Measurements from ENCODE around the gene RABEP1. TPM values are rescaled to one million over a fixed set of nuclear protein-coding genes. Genes with fewer than 3 reads are reported as not detected.

The RABEP1 gene
- total RNA-seq, 3 donors from 2014 or later (not counting 1 experiment from before 2014, with no cell fraction given), result 44.1 to 64.0 (median 44.2) TPM

DNA sequence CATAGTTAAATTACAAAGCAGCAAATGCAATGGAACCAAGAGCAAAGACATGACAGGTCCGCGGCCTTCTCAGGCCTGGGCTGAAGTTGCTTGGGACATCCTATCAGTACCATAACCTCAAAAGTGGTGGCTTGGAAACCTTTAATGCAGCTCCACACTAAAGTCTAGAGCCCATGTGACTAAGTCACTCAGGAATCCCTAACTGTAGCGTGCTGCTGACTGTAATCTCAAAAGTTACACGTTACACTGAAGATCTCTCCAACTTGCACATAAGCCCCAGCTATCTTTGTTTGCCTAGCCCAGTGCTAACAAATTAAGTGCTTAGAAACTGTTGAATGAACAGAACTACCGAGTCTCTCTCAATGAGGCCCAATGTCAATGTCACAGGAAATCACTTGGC is 109.6 kb downstream of the RABEP1 start:
- Histone ChIP-seq H3K4me3 (ENCODE audit: low read length) (no peak overlapping the region), H3K27me3 (ENCODE audit: control insufficient read depth, insufficient read depth, low read length) (no peaks in the 10 kb centered on the region), H3K4me1 (ENCODE audit: control insufficient read depth, insufficient read depth, low read length) (no peaks in the 10 kb centered on the region), H3K27ac (ENCODE audit: low read length) (no peak overlapping the region), H3K36me3 (ENCODE audit: control insufficient read depth, insufficient read depth, low read length) (peaks cover 80% of the 10 kb centered on the region), H3K9me3 (ENCODE audit: control insufficient read depth, insufficient read depth, low read length) (no peaks in the 10 kb centered on the region)
- no peaks in the 10 kb centered on the region for H3K27me3 Mint-ChIP-seq (ENCODE audit: low read depth in 2 of 2)
- WGBS (ENCODE audit: insufficient coverage), result 99% methylated on average over 5 of the region's 5 CpGs
- no peak for ATAC-seq
- H3K9me3 Mint-ChIP-seq, result no peaks in the 10 kb centered on the region
- H3K36me3 Mint-ChIP-seq, result peaks cover 29% of the 10 kb centered on the region
- intact Hi-C loops (cut with micrococcal nuclease), result no loop called here
- DNase-seq, result no peak
- H3K27ac Mint-ChIP-seq, result peak overlapping the region in 1 of 2 donors; percentile 4
- H3K4me3 Mint-ChIP-seq, result no peak overlapping the region
- peaks cover 9 to 10% of the 10 kb centered on the region in 2 donors for H3K4me1 Mint-ChIP-seq
- TF ChIP-seq, protein P1, sequence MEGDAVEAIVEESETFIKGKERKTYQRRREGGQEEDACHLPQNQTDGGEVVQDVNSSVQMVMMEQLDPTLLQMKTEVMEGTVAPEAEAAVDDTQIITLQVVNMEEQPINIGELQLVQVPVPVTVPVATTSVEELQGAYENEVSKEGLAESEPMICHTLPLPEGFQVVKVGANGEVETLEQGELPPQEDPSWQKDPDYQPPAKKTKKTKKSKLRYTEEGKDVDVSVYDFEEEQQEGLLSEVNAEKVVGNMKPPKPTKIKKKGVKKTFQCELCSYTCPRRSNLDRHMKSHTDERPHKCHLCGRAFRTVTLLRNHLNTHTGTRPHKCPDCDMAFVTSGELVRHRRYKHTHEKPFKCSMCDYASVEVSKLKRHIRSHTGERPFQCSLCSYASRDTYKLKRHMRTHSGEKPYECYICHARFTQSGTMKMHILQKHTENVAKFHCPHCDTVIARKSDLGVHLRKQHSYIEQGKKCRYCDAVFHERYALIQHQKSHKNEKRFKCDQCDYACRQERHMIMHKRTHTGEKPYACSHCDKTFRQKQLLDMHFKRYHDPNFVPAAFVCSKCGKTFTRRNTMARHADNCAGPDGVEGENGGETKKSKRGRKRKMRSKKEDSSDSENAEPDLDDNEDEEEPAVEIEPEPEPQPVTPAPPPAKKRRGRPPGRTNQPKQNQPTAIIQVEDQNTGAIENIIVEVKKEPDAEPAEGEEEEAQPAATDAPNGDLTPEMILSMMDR (IDR thresholded peaks at IDR 0.05), result no peak

DNA sequence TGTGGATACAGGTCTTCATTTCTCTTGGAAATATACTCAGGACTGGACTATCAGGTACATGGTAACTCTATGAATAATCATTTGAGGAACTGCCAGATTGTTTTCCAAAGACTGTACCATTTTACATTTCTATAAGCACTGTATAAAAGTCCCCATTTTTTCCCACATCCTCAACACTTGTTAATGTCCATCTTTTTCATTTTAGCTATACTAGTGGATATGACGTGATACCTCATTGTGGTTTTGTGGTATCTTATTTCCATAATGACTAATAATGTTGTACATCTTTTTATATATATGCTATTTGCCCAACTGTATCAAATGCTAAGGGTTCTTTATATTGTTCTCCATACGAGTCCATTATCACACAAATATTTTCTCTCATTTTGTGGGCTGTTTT is 114.5 kb downstream of the RABEP1 start:
- H3K27ac ChIP-seq (ENCODE audit: low read length), result no peak overlapping the region
- Mint-ChIP-seq H3K27ac (no peak overlapping the region), H3K36me3 (peaks cover 13% of the 10 kb centered on the region), H3K4me1 (no peaks in the 10 kb centered on the region), H3K27me3 (ENCODE audit: low read depth in 2 of 2) (no peaks in the 10 kb centered on the region), H3K9me3 (no peaks in the 10 kb centered on the region), H3K4me3 (no peak overlapping the region)
- no peak for DNase-seq
- no peak for ATAC-seq
- TF ChIP-seq, protein P1 (IDR thresholded peaks at IDR 0.05), result no peak
- H3K27me3 ChIP-seq (ENCODE audit: control insufficient read depth, insufficient read depth, low read length), result no peaks in the 10 kb centered on the region
- H3K36me3 ChIP-seq (ENCODE audit: control insufficient read depth, insufficient read depth, low read length), result peaks cover 75% of the 10 kb centered on the region
- H3K4me3 ChIP-seq (ENCODE audit: low read length), result no peak overlapping the region
- H3K4me1 ChIP-seq (ENCODE audit: control insufficient read depth, insufficient read depth, low read length), result no peaks in the 10 kb centered on the region
- intact Hi-C loops (cut with micrococcal nuclease), result no loop called here
- H3K9me3 ChIP-seq (ENCODE audit: control insufficient read depth, insufficient read depth, low read length), result no peaks in the 10 kb centered on the region
- WGBS (ENCODE audit: insufficient coverage), result no CpG with 5 or more reads among the region's 2 CpGs

DNA sequence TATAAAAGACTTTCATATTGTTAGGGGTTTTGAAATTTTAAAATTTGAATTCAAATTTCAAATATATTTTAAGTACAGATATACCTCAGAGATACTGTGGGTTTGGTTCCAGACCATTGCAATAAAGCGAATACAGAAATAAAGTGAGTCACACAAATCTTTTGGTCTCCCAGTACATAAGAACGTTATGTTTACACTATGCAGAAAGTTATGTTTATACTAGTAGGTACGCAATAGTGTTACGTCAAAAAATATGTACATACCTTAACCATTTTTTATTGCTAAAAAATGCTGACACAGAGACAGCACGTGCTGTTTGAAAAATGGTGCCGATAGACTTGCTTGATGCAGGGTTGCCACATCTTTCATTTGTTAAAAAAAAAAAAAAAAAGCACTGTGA is 117.7 kb downstream of the RABEP1 start:
- intact Hi-C loops (cut with micrococcal nuclease), result no loop called here
- WGBS (ENCODE audit: insufficient coverage), result 90% methylated on average over 3 of the region's 6 CpGs
- H3K27ac Mint-ChIP-seq, result no peak overlapping the region
- Histone ChIP-seq H3K4me3 (ENCODE audit: low read length) (no peak overlapping the region), H3K4me1 (ENCODE audit: control insufficient read depth, insufficient read depth, low read length) (no peaks in the 10 kb centered on the region), H3K27ac (ENCODE audit: low read length) (no peak overlapping the region), H3K27me3 (ENCODE audit: control insufficient read depth, insufficient read depth, low read length) (no peaks in the 10 kb centered on the region), H3K36me3 (ENCODE audit: control insufficient read depth, insufficient read depth, low read length) (peaks cover 75% of the 10 kb centered on the region), H3K9me3 (ENCODE audit: control insufficient read depth, insufficient read depth, low read length) (no peaks in the 10 kb centered on the region)
- H3K4me3 Mint-ChIP-seq, result no peak overlapping the region
- no peaks in the 10 kb centered on the region for H3K27me3 Mint-ChIP-seq (ENCODE audit: low read depth in 2 of 2)
- no peak for ATAC-seq
- no peaks in the 10 kb centered on the region for H3K9me3 Mint-ChIP-seq
- H3K36me3 Mint-ChIP-seq, result no peaks in the 10 kb centered on the region
- H3K4me1 Mint-ChIP-seq, result no peaks in the 10 kb centered on the region
- TF ChIP-seq, protein P1 (IDR thresholded peaks at IDR 0.05), result no peak
- no peak for DNase-seq

DNA sequence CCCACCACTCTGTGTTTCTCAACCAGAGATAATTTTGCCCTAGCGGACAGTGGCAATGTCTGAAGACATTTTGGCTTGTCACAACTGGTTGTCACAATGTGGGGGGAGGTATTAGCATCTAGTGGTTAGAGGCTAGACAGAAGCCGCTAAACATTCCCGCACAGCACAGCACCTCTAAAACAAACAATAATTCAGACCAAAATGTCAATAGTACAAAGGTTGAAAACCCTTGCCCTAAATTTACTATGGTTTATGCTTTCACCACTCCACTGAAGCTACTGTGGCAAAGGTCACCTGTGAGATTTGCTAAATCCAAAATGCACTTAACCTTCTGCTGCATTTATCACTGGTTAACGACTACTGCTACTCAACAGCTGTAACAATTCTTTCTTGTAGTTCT is 123.3 kb downstream of the RABEP1 start:
- no peaks in the 10 kb centered on the region for H3K4me1 ChIP-seq (ENCODE audit: control insufficient read depth, insufficient read depth, low read length)
- H3K4me3 ChIP-seq (ENCODE audit: low read length), result no peak overlapping the region
- no peak overlapping the region for H3K4me3 Mint-ChIP-seq
- H3K4me1 Mint-ChIP-seq, result peaks cover 6 to 7% of the 10 kb centered on the region in 2 donors
- no peak for DNase-seq
- peaks cover 10% of the 10 kb centered on the region for H3K36me3 Mint-ChIP-seq
- 100% methylated on average over 1 of the region's 4 CpGs for WGBS (ENCODE audit: insufficient coverage)
- no peaks in the 10 kb centered on the region for H3K9me3 Mint-ChIP-seq
- peaks cover 90% of the 10 kb centered on the region for H3K36me3 ChIP-seq (ENCODE audit: control insufficient read depth, insufficient read depth, low read length)
- H3K27me3 Mint-ChIP-seq (ENCODE audit: low read depth in 2 of 2), result no peaks in the 10 kb centered on the region
- H3K27me3 ChIP-seq (ENCODE audit: control insufficient read depth, insufficient read depth, low read length), result no peaks in the 10 kb centered on the region
- intact Hi-C loops (cut with micrococcal nuclease), result no loop called here
- H3K27ac Mint-ChIP-seq, result no peak overlapping the region
- H3K9me3 ChIP-seq (ENCODE audit: control insufficient read depth, insufficient read depth, low read length), result no peaks in the 10 kb centered on the region
- H3K27ac ChIP-seq (ENCODE audit: low read length), result no peak overlapping the region
- TF ChIP-seq, protein P1 (IDR thresholded peaks at IDR 0.05), result no peak
- ATAC-seq, result no peak

Measured in natural killer cell (primary cell).